Ascending aorta (tissue), 2 donors: Measurements from ENCODE around the gene IQCF2. TPM values are rescaled to one million over a fixed set of nuclear protein-coding genes. Genes with fewer than 3 reads are reported as not detected.
"Not testable (repeated sequence)": the region's sequence is repeated elsewhere in the genome, so short reads cannot be mapped to it uniquely, and the experiment has no call there.

Experiments used
- DNase-seq, 2 donors: peaks; one replicate each; pipeline ENCODE4 v3.0.0-alpha.2; 2019; ENCODE audit warnings: low spot score in 2 of 2
- H3K27ac ChIP-seq, 2 donors: fragments of 200-600 bp; sonication (generic); one replicate each; pipeline ENCODE4 v1.5.1; 2016 to 2017; ENCODE audit warnings: mild to moderate bottlenecking in 1 of 2
- H3K27me3 ChIP-seq: fragments of 200-600 bp; sonication (generic); one replicate; pipeline ENCODE4 v1.5.1; 2017
- H3K36me3 ChIP-seq, 2 donors: fragments of 200-600 bp; sonication (generic); one replicate each; pipeline ENCODE4 v1.5.1; 2016
- H3K4me1 ChIP-seq, 2 donors: fragments of 200-600 bp; sonication (generic); one replicate each; pipeline ENCODE4 v1.5.1; 2016 to 2017; ENCODE audit warnings: mild to moderate bottlenecking in 1 of 2
- H3K4me3 ChIP-seq, 2 donors: fragments of 200-600 bp; sonication (generic); one replicate each; pipeline ENCODE4 v1.5.1; 2016 to 2017; ENCODE audit warnings: mild to moderate bottlenecking in 1 of 2
- H3K9me3 ChIP-seq, 2 donors: fragments of 200-600 bp; sonication (generic); one replicate each; pipeline ENCODE4 v1.5.1; 2016
- CTCF ChIP-seq, 3 experiments: fragments of 200-600 bp in 2 of 3; fragments of 450-650 bp in 1 of 3; sonication (generic) in 2 of 3; IDR thresholded peaks; one replicate each; pipeline ENCODE4 v1.5.1; 2016 to 2019; ENCODE audit warnings: antibody characterized with exemption in 3 of 3, mild to moderate bottlenecking in 1 of 3, moderate library complexity in 1 of 3
- intact Hi-C: fragments of 100-400 bp; cut with DNase I; formaldehyde crosslinking; loops from one replicate; pipeline ENCODE4 v1.15.1; 2023
- total RNA-seq: library from RNA; depleted of rRNA; stranded (reverse); fragments of >200 nt; gene quantifications from one replicate; pipeline ENCODE4 v1.1.0, GENCODE V29; 2016

The IQCF2 gene
- total RNA-seq, 1 donor from 2014 or later, result not detected

DNA sequence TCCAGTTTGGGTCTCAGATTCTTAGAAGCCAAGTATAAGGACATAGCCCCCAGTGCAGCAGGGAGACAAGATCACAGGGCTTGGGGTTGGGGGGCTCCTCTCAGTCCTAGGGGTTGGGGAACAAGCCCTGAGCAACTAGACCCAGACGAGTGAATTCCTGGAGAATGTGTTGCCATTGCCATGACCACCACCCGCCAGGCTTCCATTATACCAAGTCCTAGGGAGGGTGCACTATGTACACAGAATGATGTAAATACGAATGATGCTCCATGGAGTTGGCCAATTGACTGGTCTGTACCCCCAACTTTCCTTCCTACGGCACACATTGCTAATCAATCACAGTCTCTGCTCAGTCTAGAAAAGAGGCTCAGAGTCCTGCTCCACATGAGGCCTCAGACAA lies 33.0 kb downstream of the IQCF2 start:
- no peaks in the 10 kb centered on the region for H3K9me3 ChIP-seq
- no peaks in the 10 kb centered on the region for H3K4me1 ChIP-seq
- no peak for DNase-seq
- H3K36me3 ChIP-seq, result no peaks in the 10 kb centered on the region
- no peaks in the 10 kb centered on the region for H3K27me3 ChIP-seq
- intact Hi-C loops, result no loop called here
- H3K4me3 ChIP-seq, result no peak overlapping the region
- TF ChIP-seq CTCF (IDR thresholded peaks at IDR 0.05), result no peak
- H3K27ac ChIP-seq, result no peak overlapping the region

- Histone ChIP-seq H3K4me3 (no peak overlapping the region), H3K36me3 (no peaks in the 10 kb centered on the region), H3K27ac (no peak overlapping the region), H3K27me3 (no peaks in the 10 kb centered on the region), H3K4me1 (no peaks in the 10 kb centered on the region), H3K9me3 (no peaks in the 10 kb centered on the region)
- DNase-seq, result no peak
- intact Hi-C loops, result no loop called here
- TF ChIP-seq CTCF (IDR thresholded peaks at IDR 0.05), result no peak
These were observed 33.5 kb downstream of the IQCF2 start for GRCh38 chr3:51894939-51895338.

DNA sequence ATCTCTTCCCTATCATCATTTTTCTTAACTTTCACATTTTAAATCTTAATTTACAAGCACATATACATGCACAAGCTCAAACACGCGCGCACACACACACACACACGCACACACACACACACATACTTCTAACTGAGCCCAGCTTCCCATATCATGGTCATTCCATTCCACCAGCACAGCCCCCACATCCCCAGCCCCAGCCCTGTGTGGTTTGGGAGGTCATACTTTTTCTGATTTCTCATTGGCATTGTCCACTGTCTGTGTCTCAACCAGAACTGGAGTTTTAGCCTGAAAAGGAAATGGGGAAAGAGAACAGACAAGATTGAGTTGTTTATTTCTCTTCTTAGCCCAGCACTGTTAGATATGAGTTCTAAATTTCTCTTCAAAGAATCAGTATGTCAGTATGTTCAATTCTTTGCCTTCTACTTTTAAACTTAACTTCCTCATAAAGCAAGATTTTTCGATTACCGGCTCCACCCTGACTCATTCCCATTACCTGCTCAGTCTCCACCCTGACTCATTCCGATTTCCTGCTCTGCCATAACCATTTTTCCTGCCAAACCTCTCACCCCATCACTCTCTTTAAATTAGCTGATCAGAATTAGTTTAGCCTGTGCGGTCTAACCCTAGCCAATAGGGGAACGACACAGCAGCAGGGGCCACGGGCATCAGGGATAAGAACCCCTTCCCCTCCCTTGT lies 35.3 kb downstream of the IQCF2 start:
- H3K9me3 ChIP-seq, result no peaks in the 10 kb centered on the region
- intact Hi-C loops, result no loop called here
- no peak overlapping the region for H3K27ac ChIP-seq
- H3K36me3 ChIP-seq, result no peaks in the 10 kb centered on the region
- TF ChIP-seq CTCF (IDR thresholded peaks at IDR 0.05), result no peak
- H3K4me1 ChIP-seq, result no peaks in the 10 kb centered on the region
- DNase-seq, result no peak
- no peak overlapping the region for H3K4me3 ChIP-seq
- no peaks in the 10 kb centered on the region for H3K27me3 ChIP-seq

DNA sequence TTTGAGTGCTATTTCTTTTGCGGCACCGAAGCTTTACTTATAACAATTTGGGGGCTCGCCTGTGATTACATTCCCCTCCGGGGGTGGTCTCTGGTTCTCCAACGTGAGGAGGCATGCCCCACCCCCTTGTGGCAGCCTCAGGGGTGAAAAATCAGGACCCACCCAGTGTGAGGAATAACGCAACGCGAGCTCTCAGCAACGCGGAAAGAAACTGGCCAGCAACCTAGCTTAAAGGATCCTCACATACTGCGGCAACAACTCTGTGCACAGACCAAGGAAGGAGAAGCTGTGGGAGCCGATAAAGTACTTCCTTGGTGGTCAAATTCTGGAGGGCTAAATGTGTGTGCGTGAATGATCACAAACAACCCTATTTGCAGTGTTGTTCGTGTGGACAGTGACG lies 36.0 kb downstream of the IQCF2 start:
- Histone ChIP-seq H3K9me3 (no peaks in the 10 kb centered on the region), H3K4me3 (no peak overlapping the region), H3K27me3 (no peaks in the 10 kb centered on the region), H3K27ac (no peak overlapping the region), H3K36me3 (no peaks in the 10 kb centered on the region), H3K4me1 (no peaks in the 10 kb centered on the region)
- intact Hi-C loops, result no loop called here
- TF ChIP-seq CTCF (IDR thresholded peaks at IDR 0.05), result no peak
- DNase-seq, result no peak

DNA sequence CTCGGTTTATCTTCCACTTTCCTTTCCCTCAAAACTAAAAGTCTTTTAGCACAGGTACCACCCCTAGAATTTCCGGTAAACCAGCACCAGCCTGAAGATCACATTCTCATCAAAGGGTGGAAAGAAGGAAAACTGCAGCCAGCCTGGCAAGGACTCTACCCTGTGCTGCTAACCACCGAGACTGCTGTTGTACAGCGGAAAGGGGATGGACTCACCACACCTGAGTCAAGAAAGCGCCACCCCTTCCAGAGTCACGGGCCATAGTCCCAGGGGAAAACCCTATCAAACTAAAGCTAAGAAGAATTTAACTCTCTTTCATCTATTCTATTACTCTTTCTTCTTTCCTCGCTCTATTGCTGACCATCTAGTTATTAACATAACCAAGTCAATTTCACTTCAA lies 38.6 kb downstream of the IQCF2 start:
- DNase-seq, H3K36me3 ChIP-seq, H3K27ac ChIP-seq, H3K4me1 ChIP-seq, intact Hi-C loops, H3K27me3 ChIP-seq, H3K9me3 ChIP-seq, H3K4me3 ChIP-seq: not testable (repeated sequence)

DNA sequence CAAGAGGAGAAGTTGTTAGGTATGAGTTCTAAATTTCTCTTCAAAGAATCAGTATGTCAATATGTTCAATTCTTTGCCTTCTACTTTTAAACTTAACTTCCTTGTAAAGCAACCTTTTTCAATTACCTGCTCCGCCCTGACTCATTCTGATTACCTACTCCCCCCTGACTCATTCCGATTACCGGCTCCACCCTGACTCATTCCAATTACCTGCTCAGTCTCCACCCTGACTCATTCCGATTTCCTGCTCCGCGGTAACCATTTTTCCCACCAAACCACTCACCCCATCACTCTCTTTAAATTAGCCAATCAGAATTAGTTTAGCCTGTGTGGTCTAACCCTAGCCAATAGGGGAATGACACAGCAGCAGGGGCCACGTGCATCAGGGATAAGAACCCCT lies 40.9 kb downstream of the IQCF2 start:
- H3K4me3 ChIP-seq, H3K27ac ChIP-seq, H3K36me3 ChIP-seq, H3K9me3 ChIP-seq, H3K4me1 ChIP-seq, DNase-seq, H3K27me3 ChIP-seq, intact Hi-C loops: not testable (repeated sequence)
